Transverse colon (tissue), 3 donors: ENCODE measurements around the gene PALLD.

ENCODE experiments used
- POLR2A ChIP-seq: fragments of 450-650 bp; IDR thresholded peaks from one replicate; pipeline ENCODE4 v1.6.1; 2016; ENCODE audit warnings: antibody characterized with exemption, mild to moderate bottlenecking, moderate library complexity
- TF ChIP-seq, protein P1 (sequence below), 5 experiments: fragments of 200-600 bp in 3 of 5; fragments of 450-650 bp in 2 of 5; sonication (generic) in 3 of 5; IDR thresholded peaks; 1 replicate in 2 of 5; 2 replicates in 3 of 5; pipeline ENCODE4 v1.5.1; 2016 to 2017; ENCODE audit warnings: antibody characterized with exemption in 5 of 5, inconsistent platforms in 3 of 5, mild to moderate bottlenecking in 2 of 5, moderate library complexity in 1 of 5

DNA sequence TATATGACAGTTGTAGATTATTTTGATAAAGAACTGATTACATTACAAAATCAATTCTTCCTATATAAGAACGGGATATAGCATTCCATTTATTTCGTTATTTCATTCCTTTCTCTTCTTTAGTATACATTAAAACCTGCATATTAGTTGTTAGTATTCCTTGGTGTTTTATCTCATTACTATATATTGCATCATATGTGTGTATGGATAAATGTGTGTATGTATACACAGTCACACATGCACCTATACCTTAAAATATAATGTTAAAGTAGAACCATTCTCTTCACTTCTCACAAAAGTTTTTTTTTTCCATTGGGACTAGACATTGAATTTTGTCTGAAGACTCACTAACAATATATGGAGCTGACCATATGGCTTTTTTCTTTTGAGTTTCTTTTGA, 5.3 kb upstream of the PALLD start:
- TF ChIP-seq, protein P1, sequence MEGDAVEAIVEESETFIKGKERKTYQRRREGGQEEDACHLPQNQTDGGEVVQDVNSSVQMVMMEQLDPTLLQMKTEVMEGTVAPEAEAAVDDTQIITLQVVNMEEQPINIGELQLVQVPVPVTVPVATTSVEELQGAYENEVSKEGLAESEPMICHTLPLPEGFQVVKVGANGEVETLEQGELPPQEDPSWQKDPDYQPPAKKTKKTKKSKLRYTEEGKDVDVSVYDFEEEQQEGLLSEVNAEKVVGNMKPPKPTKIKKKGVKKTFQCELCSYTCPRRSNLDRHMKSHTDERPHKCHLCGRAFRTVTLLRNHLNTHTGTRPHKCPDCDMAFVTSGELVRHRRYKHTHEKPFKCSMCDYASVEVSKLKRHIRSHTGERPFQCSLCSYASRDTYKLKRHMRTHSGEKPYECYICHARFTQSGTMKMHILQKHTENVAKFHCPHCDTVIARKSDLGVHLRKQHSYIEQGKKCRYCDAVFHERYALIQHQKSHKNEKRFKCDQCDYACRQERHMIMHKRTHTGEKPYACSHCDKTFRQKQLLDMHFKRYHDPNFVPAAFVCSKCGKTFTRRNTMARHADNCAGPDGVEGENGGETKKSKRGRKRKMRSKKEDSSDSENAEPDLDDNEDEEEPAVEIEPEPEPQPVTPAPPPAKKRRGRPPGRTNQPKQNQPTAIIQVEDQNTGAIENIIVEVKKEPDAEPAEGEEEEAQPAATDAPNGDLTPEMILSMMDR (IDR thresholded peaks at IDR 0.05): no peak
- TF ChIP-seq POLR2A: no peak
